T47D (cell line): ENCODE data around the gene PRAF2.
A peak's percentile ranks its signal among the peaks of the same experiment; 100 is the strongest.

Experiments used
- DNase-seq, 2 experiments: peaks; one replicate each; pipeline versions ENCODE4 v3.0.0 to v3.0.0-alpha.2; 2011 to 2012; ENCODE audit warnings: low read depth in 1 of 2, low spot score in 1 of 2
- JUND ChIP-seq: IDR thresholded peaks from 2 replicates; pipeline ENCODE4 v1.6.1; 2012; ENCODE audit warnings: low read depth
- in situ Hi-C: cut with HindIII; loops from 2 replicates; pipeline ENCODE4 v1.10.0; 2016; ENCODE audit warnings: low sequenced_read_pairs, low pct_unique_long_range_greater_than_20kb

The PRAF2 gene

DNA sequence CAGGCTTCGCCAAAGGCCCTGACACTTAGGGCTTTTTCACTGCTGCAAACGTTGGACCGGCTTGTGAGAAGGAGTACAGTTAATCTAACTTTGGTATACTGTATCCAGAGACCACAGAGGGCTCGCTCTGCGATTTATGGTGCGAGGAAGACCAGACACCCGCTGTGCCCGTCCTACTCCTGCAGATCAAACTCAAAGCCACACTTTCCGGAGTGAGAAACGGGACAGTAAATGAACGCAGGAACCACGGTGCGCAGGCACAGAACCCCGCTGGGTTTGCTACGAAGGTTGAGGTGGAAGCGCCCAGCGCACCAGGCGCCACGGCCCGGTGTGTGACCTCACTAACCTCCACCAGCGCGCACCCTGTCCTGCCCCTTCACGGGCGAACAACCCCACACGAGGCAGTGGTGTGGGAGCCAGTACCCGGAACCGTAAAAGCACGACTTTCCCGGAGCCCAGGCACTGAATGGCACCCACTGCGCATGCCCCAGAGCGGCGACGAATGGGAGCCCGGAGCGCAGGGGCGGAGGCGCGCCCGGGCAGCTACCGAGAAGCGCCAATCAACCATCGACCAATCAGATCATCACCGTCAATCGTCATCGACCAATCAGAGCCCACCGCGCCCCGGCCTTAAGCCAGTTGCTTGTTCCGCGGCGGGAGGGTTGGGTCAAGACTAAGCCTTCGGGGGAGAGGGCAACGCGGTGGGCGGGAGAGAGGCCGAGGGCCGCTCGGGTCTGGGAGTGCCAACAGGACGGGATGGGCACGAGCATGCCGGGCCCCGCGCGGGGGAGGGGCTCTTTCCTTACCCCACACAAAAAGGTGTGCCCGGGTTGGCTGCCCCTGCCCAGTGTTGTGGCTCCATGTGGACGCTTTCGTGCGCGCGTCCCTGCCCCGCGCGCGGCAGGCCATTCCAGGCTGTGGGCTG, 27.2 kb upstream of the PRAF2 start:
- in situ Hi-C loops: no loop called here
- no peak for TF ChIP-seq JUND
- DNase-seq: peak; percentile 96 to 98

DNA sequence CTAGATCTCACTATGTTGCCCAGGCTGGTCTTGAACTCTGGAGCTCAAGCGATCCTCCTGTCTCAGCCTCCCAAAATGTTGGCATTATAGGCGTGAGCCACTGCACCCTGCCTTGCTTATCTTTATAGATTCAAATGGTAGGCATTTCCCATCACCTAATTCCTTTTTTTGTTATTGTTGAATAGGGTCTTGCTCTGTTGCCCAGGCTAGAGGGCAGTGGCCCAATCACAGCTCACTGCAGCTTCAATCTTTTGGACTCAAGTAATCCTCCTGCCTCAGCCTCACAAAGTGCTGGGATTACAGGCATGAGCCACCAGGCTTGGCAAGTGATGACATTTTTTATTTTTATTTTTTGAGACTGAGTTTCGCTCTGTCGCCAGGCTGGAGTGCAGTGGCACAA, 22.6 kb upstream of the PRAF2 start:
- in situ Hi-C loops: no loop called here
- no peak for DNase-seq
- TF ChIP-seq JUND: no peak

DNA sequence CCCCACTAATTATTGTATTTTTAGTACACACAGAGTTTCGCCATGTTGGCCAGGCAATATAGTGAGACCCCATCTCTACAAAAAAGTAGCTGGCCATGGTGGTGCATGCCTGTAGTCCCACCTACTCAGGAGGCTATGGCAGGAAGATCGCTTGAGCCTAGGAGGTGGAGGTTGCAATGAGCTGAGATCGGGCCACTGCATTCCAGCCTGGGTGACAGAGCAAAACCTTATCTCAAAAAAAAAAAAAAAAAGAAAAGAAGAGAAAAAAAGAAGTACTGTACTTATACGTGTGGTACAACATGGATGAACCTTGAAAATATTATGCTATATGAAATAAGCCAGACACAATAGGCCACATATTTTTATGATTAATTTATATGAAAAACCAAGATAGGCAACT, 15.8 kb upstream of the PRAF2 start:
- DNase-seq: no peak
- in situ Hi-C loops: no loop called here
- no peak for TF ChIP-seq JUND

DNA sequence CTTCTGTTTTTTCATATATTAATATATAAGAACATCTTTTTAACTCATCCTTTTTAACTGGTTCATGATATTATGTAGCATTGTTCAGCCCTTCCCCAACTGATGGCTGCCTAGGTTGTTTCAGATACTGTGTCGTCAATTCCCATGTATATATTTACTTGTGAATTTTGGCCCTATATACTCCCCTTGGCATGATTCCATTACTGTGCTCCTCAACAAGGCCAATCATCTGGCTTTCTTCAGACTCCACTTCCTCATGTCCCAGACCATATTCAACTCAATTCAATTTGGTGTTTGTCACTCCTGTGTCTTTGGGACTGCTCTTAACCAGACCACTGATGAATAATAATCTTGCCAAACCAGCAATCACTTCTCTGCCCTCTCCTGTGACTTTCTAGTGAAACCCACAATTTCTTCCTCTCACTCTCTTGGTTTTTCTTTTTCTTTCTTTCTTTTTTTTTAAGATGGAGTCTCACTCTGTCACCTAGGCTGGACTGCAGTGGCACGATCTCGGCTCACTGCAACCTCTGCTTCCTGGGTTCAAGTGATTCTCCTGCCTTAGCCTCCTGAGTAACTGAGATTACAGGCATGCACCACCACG, 8.6 kb upstream of the PRAF2 start:
- TF ChIP-seq JUND: no peak
- DNase-seq: no peak
- in situ Hi-C loops: no loop called here

DNA sequence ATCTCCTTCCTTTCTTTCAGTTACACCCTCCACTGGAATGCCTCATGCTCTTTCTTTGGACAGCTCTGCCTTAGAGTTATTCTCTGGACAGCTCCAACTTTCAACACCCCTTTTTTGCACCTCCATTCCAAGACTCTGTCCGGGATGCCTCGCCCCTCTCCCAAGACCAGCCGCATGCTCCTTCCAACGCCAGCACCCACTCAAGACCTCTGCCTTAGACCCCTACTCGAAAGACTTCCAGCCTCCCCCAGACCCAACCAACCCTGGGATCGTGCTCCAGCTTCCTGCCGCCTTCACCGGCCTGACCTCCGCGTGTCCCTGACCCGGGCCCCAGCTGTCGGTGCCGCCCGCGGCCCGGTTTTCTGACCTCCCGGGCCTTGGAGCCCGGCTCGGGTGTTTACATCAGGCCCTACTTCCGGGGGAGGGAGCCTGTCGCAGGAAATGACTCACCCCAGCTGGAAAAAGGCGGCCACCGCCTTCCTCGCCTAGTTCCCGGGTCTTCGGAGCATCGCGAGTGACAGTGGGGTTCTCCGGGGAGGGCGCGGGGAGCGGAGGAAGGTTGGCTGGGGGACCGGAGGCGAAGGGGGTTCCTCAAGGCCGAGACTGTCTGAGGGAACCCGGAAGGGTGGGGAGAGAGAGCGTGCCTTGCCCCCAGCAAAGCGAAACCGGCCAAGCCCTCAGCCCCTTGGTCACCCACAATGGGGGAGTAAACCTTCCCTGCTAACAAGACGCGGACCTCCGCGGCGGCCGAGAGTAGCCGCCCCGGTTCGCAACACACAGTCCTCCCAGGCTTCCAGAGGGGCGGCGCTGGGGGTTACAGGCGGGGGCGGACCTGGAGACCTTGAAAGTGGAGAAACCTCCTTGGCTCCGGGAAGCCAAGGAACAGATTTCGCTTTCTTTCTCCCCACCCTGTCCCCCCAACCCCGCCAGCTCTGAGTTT, 6.0 kb upstream of the PRAF2 start, which contains the start of gene WDR45:
TSS of gene WDR45 (minus strand) at position 399 of the 940 bp plus-strand sequence. CDS start 1,792 bp downstream, outside the sequence.
- TF ChIP-seq JUND: peak; percentile 36; the same call in 1 of the 2 replicates
- in situ Hi-C loops: no loop called here
- DNase-seq: peak; percentile 74 to 83

DNA sequence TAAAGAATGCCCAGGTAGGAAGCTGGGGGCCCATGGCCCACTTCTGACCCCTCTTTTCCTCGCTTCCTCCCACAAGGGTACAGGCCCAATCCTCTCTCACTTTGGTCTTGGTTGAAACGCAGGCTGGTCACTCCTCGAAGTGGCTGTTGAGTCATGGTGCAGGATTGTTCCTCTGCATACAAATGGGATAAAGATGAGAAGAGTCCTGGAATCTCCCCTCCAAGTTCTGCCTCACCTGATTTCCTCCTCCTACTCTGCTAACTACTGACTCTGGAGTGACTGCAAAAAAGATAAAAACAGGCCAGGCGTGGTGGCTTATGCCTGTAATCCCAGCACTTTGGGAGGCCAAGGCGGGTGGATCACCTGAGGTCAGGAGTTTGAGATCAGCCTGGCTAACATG, 4.1 kb upstream of the PRAF2 start:
- in situ Hi-C loops: no loop called here
- DNase-seq: no peak
- no peak for TF ChIP-seq JUND

DNA sequence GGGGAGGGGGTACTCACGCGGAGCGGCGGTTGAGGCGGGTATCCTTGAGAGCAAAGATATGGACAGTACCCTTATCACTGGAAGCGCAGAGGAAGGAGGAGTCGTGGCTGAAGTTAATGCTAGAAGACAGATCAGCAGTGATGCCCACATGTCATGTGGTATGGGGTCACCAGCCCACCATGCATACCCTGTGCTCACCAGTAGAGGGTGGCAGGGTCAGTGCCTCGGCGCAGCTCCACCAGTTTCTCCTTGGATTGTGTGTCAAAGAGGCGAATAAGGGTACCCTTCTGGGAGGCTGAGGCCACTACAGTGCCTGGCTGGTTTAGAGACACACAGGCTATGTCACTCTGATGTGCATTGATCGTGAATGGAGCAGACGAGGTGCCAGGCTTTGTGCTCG, 1.5 kb upstream of the PRAF2 start:
- in situ Hi-C loops: no loop called here
- no peak for TF ChIP-seq JUND
- DNase-seq: no peak

DNA sequence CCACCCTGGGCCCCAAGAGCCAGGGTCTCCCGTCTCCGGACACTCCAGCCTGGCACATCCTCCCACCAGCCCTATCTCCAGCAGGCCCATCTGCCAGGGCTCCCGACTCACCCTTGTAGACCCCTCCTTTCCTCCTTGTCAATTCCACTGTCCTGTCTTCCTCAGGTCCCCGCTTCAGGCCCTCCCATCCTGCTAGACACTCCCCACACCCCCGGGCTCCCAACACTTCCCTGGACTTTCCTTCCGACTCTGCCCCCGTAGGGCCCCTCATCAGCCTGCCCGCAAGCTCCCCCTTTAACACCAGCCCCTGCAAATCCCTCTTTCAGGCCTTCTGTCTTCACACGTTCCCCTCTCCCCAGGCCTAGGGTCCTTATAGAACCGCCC, 1.1 kb downstream of the PRAF2 start:
- no peak for TF ChIP-seq JUND
- in situ Hi-C loops: no loop called here
- no peak for DNase-seq

DNA sequence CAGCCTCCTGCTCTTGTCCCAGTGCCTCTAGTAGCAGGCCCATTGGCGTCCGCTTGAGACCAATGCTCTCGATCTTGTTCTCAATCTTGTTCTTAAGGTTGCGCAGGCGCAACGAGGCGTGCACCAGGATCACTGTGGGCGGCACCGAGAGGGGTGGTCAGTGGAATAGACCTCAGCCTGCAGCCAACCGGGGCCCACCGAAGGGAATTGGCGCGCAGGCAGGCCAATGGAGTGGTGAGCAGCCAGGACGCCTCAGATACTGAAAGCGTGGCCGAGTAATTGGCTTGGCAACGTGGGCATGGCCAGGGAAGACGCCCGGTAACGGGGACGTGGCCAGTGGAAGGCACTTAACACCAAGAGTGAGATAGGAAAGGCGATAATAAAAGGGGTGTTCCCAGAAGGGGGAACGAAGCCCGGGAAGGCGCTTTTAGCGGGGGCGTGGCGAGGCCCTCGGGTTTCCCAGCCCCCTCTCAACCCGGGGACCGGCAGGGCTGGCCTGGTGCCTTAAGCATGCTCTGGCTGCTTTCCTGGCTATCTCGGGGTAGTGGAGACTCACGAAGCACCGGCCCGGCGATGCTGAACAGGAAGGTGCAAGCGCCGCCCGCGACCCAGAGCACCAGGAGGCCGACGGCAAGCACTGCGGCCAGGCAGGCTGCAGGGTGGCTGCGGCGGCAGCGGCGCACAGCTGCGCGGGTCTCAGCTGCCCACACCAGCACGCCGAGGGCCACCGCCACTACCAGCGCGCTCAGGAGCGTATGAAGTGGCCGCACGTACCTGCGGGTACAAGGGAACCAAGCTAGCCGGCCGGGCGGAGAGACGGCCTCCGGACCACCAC, 1.7 kb downstream of the PRAF2 start:
- in situ Hi-C loops: no loop called here
- no peak for DNase-seq
- no peak for TF ChIP-seq JUND

DNA sequence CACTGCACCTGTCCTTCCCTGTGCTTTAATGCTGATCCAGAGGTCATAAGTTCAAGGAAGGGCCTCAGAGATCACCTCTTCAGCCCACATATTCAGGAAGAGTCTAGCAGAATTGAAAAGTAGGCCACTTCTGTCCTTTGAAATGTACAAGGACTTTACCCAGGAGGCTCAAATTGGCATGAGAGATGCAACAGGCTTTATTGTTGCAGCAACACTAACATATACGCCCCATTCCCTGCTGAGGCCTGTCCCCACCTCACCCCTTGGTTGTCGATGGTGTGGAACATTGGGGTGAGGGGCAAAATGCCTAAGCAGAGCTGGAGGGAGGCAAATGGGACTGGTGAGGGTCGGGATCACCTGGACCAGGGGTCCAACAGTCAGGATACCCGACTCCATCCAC, 2.8 kb downstream of the PRAF2 start:
- TF ChIP-seq JUND: no peak
- in situ Hi-C loops: no loop called here
- DNase-seq: no peak

DNA sequence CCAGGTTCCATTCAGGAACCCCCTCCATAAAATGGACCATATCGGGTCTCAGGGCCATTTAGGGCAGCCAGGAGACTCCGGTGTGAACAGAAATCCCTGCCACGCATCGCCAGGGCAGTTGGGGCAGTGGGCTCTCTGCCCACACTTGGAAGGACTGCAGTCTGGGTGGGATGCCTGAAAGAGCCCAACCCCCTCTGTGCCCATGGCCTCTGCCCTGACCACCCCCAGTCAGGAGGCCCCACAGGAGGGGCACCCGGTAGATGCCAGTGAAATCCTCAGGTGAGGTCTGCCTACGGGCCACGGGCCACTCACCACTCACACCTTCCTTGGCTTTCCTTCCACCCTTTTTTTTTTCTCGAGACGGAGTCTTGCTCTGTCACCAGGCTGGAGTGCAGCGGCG, 4.8 kb downstream of the PRAF2 start:
- in situ Hi-C loops: no loop called here
- TF ChIP-seq JUND: no peak

More for the DNA sequence above, 4.8 kb downstream of the PRAF2 start:
- DNase-seq: no peak
